22Rv1 (cell line): Measurements from ENCODE around the gene CFAP45.

Source experiments
- H3K27ac ChIP-seq: fragments of 450-650 bp; 2 replicates; pipeline ENCODE4 v1.5.1; 2017
- ZFX ChIP-seq: fragments of 450-650 bp; IDR thresholded peaks from 2 replicates; pipeline ENCODE4 v1.6.1; 2017; ENCODE audit warnings: antibody characterized with exemption, borderline replicate concordance
- TF ChIP-seq, protein P1 (sequence below): fragments of 450-650 bp; IDR thresholded peaks from 2 replicates; pipeline ENCODE4 v1.5.1; 2017; ENCODE audit warnings: mild to moderate bottlenecking

Gene CFAP45

GRCh38 chr1:159839116-159839849 lies 60.7 kb downstream of the CFAP45 start:
- H3K27ac ChIP-seq: no peak overlapping the region
- no peak for TF ChIP-seq ZFX
- TF ChIP-seq, protein P1, sequence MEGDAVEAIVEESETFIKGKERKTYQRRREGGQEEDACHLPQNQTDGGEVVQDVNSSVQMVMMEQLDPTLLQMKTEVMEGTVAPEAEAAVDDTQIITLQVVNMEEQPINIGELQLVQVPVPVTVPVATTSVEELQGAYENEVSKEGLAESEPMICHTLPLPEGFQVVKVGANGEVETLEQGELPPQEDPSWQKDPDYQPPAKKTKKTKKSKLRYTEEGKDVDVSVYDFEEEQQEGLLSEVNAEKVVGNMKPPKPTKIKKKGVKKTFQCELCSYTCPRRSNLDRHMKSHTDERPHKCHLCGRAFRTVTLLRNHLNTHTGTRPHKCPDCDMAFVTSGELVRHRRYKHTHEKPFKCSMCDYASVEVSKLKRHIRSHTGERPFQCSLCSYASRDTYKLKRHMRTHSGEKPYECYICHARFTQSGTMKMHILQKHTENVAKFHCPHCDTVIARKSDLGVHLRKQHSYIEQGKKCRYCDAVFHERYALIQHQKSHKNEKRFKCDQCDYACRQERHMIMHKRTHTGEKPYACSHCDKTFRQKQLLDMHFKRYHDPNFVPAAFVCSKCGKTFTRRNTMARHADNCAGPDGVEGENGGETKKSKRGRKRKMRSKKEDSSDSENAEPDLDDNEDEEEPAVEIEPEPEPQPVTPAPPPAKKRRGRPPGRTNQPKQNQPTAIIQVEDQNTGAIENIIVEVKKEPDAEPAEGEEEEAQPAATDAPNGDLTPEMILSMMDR: no peak

DNA sequence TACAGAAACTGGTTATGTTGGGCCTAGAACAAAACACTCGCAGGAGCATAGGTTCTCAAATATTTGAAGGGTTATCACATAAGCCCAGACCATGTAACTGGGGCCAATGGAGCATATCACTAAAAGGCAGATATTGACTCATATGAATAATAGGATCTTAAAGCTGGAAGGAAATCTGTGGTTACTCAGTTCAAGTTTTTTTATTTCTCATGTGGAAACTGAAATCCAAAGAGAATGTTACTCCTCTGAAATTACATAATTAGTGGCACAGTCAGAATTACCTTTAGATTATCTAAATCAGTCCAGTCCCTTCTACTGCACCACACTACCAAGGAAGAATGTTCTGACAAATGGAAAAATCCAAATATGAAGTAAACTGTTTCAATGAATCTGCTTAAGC lies 61.2 kb downstream of the CFAP45 start:
- H3K27ac ChIP-seq: no peak overlapping the region
- TF ChIP-seq, protein P1: no peak
- no peak for TF ChIP-seq ZFX

GRCh38 chr1:159835862-159836525 lies 64.0 kb downstream of the CFAP45 start:
- TF ChIP-seq ZFX: no peak
- TF ChIP-seq, protein P1: no peak; the same call in 1 of the 2 replicates
- no peak overlapping the region for H3K27ac ChIP-seq

DNA sequence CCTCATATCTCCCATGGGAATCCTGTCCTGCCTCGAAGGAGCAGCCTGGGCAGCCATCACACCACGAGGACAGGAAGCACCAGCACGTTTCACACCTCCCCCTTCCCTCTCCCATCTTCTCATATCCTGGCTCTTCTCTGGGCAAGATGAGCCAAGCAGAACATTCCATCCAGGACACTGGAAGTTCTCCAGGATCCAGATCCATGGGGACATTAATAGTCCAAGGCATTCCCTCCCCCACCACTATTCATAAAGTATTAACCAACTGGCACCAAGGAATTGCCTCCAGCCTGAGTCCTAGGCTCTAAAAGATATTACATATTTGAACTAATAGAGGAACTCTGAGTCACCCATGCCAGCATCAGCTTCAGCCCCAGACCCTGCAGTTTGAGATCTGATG lies 64.6 kb downstream of the CFAP45 start:
- TF ChIP-seq, protein P1: no peak
- no peak for TF ChIP-seq ZFX
- no peak overlapping the region for H3K27ac ChIP-seq

DNA sequence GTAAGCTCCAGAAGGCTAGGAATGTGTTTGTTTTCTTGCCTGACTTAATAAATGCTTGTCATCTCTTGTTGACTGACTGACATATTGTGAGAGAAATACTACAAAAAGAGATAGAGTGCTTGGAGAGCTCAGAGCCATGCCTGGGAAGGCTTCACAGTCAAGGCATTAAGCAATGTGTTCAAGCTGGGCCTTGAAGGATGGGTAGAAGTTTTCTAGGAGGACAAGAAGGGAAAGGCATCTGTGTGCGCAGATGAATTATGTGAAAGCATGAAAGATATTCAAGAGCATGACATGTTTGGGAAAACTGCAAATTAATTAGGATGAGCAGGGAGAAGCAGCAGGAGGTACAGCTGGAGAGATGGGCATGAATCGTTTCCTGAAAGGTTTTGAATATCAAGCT lies 67.7 kb downstream of the CFAP45 start:
- no peak overlapping the region for H3K27ac ChIP-seq
- TF ChIP-seq ZFX: no peak
- TF ChIP-seq, protein P1: no peak

DNA sequence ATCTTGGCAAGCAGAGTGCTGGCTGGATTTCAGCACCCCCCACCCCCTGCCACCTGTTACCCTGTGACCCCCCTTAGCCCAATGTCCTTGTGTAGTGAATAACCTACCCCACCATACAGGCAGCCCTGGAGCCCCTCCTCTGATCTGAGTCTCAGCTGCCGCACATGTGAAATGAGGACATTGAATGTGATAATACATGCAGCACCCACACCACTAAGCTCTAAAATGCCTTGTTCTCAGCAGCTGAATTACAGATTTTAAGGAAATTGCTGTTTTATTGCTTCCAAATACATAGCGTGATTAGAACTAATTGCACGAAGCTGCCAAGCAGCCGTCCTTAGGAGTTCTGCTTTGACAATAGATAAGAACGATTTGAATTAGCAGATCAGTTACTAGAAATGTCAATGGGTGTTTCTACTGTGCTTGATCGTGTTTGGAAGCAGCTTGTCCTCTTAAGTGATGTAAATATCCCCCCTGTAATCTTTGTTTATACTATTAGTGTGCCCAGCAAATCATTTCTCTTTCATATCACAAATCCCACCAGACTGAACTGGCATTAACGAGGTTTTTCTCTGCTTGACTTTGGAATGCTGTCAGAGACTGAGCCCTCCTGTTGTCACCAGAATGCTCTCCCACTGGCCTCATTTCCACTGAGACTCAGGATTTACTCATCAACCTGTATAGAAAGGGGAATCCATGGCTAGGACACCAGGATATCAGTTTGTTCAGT lies 68.4 kb downstream of the CFAP45 start:
- H3K27ac ChIP-seq: no peak overlapping the region
- TF ChIP-seq, protein P1: no peak
- no peak for TF ChIP-seq ZFX
